Astrocyte (in vitro differentiated cells and primary cell): Measurements from ENCODE around the gene LRCH1.

Experiments used
- EZH2 ChIP-seq: IDR thresholded peaks from 2 replicates; pipeline ENCODE4 v1.6.1; 2012; ENCODE audit warnings: mild to moderate bottlenecking, low read length, inconsistent platforms; ENCODE audit not compliant: insufficient read depth
- TF ChIP-seq, protein P1 (sequence below): IDR thresholded peaks from 2 replicates; pipeline ENCODE4 v1.5.1; 2011; ENCODE audit warnings: low read depth, mild to moderate bottlenecking, inconsistent platforms, low read length, moderate library complexity; ENCODE audit not compliant: insufficient read depth

DNA sequence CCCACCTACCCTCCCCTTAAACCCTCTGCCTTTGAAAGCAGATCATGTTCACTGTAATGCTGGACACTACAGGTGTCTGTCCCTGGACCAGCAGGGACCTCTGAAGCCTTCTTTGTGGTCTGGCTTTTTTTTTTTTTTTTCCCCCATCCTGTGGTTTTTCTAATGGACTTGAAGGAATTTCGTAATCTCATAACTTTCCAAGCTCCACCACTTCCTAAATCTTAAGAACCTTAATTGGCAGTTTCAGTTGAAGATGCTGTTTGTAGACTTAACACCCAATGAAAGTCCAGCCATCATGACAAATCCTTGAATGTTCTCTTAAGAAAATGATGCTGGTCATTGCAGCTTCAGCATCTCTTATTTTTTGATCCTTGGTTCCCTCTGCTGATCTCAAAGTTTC lies 45.0 kb upstream of the LRCH1 start:
- TF ChIP-seq, protein P1, sequence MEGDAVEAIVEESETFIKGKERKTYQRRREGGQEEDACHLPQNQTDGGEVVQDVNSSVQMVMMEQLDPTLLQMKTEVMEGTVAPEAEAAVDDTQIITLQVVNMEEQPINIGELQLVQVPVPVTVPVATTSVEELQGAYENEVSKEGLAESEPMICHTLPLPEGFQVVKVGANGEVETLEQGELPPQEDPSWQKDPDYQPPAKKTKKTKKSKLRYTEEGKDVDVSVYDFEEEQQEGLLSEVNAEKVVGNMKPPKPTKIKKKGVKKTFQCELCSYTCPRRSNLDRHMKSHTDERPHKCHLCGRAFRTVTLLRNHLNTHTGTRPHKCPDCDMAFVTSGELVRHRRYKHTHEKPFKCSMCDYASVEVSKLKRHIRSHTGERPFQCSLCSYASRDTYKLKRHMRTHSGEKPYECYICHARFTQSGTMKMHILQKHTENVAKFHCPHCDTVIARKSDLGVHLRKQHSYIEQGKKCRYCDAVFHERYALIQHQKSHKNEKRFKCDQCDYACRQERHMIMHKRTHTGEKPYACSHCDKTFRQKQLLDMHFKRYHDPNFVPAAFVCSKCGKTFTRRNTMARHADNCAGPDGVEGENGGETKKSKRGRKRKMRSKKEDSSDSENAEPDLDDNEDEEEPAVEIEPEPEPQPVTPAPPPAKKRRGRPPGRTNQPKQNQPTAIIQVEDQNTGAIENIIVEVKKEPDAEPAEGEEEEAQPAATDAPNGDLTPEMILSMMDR, result no peak
- no peak for TF ChIP-seq EZH2
